ENCODE data around the gene CDH13. TPM values are rescaled to one million over a fixed set of nuclear protein-coding genes. Genes with fewer than 3 reads are reported as not detected.

The CDH13 gene
- total and polyA plus RNA-seq, 2 experiments from 2014 or later, result 1.2 to 1.5 TPM

DNA sequence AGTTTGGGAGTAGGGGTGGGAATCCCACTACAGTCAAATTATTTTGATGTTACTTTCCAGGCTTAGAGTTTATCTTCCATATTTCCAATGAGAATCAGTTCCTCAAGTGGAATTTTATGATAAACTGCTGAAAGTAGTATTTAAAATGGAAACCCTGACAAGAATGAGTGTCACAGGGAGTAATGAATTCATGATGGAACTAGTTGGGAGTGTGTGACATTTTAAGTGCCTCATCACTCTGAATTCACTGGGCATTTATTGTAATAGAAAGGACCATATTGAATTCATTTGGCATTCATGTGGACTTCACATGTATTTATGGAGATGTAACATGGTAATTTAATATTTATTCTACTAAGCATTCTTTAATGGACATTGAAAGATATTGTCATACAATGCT lies 320.9 kb downstream of the CDH13 start:
- no peak overlapping the region for H2AFZ ChIP-seq
- H3K4me3 ChIP-seq, result no peak overlapping the region
- H3K9me3 ChIP-seq (ENCODE audit: low read depth), result no peaks in the 10 kb centered on the region
- no peaks in the 10 kb centered on the region for H3K4me1 ChIP-seq (ENCODE audit: insufficient read depth)
- TF ChIP-seq, protein P1, sequence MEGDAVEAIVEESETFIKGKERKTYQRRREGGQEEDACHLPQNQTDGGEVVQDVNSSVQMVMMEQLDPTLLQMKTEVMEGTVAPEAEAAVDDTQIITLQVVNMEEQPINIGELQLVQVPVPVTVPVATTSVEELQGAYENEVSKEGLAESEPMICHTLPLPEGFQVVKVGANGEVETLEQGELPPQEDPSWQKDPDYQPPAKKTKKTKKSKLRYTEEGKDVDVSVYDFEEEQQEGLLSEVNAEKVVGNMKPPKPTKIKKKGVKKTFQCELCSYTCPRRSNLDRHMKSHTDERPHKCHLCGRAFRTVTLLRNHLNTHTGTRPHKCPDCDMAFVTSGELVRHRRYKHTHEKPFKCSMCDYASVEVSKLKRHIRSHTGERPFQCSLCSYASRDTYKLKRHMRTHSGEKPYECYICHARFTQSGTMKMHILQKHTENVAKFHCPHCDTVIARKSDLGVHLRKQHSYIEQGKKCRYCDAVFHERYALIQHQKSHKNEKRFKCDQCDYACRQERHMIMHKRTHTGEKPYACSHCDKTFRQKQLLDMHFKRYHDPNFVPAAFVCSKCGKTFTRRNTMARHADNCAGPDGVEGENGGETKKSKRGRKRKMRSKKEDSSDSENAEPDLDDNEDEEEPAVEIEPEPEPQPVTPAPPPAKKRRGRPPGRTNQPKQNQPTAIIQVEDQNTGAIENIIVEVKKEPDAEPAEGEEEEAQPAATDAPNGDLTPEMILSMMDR (IDR thresholded peaks at IDR 0.05; ENCODE audit: poor library complexity), result no peak
- no peak for TF ChIP-seq EZH2phosphoT487 (IDR thresholded peaks at IDR 0.05; ENCODE audit: low read depth, severe bottlenecking, unreplicated experiment)
- TF ChIP-seq EZH2 (IDR thresholded peaks at IDR 0.05; ENCODE audit: borderline replicate concordance), result no peak
- H3K9me2 ChIP-seq (replicated peaks; ENCODE audit: insufficient read depth), result no peaks in the 10 kb centered on the region
- no peaks in the 10 kb centered on the region for H3K79me2 ChIP-seq
- H3K4me2 ChIP-seq, result no peak overlapping the region
- H3K27ac ChIP-seq, result no peak overlapping the region
- H4K20me1 ChIP-seq (ENCODE audit: insufficient read depth, poor library complexity, severe bottlenecking), result no peaks in the 10 kb centered on the region
- no peaks in the 10 kb centered on the region for H3K27me3 ChIP-seq
- H3K36me3 ChIP-seq (replicated peaks; ENCODE audit: insufficient read depth, low read depth), result no peaks in the 10 kb centered on the region
- DNase-seq (ENCODE audit: low spot score), result no peak

DNA sequence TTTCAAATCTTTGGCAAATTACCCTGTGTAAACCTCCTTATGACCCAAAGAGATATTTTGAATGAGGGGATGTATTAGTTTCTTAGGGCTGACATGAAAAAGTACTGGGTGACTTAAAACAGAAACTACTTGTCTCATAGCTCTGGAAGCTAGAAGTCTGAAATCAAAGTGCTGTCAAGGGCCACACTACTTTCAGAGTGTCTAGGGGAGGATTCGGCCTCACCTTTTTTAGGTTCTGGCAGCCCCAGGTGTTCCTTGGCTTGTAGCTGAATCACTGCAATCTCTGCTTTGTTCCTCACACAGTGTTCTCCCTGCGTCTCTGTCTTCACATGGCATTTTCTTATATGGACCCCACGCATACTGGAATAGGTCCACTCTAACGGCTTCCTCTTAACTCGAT lies 322.2 kb downstream of the CDH13 start:
- Histone ChIP-seq H3K79me2 (no peaks in the 10 kb centered on the region), H2AFZ (no peak overlapping the region), H3K4me2 (no peak overlapping the region), H3K9me2 (replicated peaks; ENCODE audit: insufficient read depth) (no peaks in the 10 kb centered on the region), H3K27me3 (no peaks in the 10 kb centered on the region), H3K36me3 (replicated peaks; ENCODE audit: insufficient read depth, low read depth) (no peaks in the 10 kb centered on the region), H3K27ac (no peak overlapping the region), H4K20me1 (ENCODE audit: insufficient read depth, poor library complexity, severe bottlenecking) (no peaks in the 10 kb centered on the region), H3K9me3 (ENCODE audit: low read depth) (no peaks in the 10 kb centered on the region), H3K4me1 (ENCODE audit: insufficient read depth) (no peaks in the 10 kb centered on the region), H3K4me3 (no peak overlapping the region)
- 97% methylated on average over 5 of the region's 5 CpGs for WGBS (ENCODE audit: low lambda C conversion rate, missing lambda C conversion rate)
- no peak for DNase-seq (ENCODE audit: low spot score)
- TF ChIP-seq EZH2phosphoT487 (IDR thresholded peaks at IDR 0.05; ENCODE audit: low read depth, severe bottlenecking, unreplicated experiment) (no peak), EZH2 (IDR thresholded peaks at IDR 0.05; ENCODE audit: borderline replicate concordance) (no peak)
- TF ChIP-seq, protein P1 (IDR thresholded peaks at IDR 0.05; ENCODE audit: poor library complexity), result no peak

GRCh38 chr16:82953517-82953916 lies 326.7 kb downstream of the CDH13 start:
- no peak overlapping the region for H3K4me2 ChIP-seq
- 84% methylated on average over 2 of the region's 2 CpGs for WGBS (ENCODE audit: low lambda C conversion rate, missing lambda C conversion rate)
- H4K20me1 ChIP-seq (ENCODE audit: insufficient read depth, poor library complexity, severe bottlenecking), result no peaks in the 10 kb centered on the region
- H3K27ac ChIP-seq, result no peak overlapping the region
- no peaks in the 10 kb centered on the region for H3K27me3 ChIP-seq
- H2AFZ ChIP-seq, result no peak overlapping the region
- H3K79me2 ChIP-seq, result no peaks in the 10 kb centered on the region
- no peak for DNase-seq (ENCODE audit: low spot score)
- no peaks in the 10 kb centered on the region for H3K9me3 ChIP-seq (ENCODE audit: low read depth)
- H3K36me3 ChIP-seq (replicated peaks; ENCODE audit: insufficient read depth, low read depth), result no peaks in the 10 kb centered on the region
- H3K4me1 ChIP-seq (ENCODE audit: insufficient read depth), result no peaks in the 10 kb centered on the region
- no peak overlapping the region for H3K4me3 ChIP-seq
- no peak for TF ChIP-seq EZH2 (IDR thresholded peaks at IDR 0.05; ENCODE audit: borderline replicate concordance)
- TF ChIP-seq, protein P1 (IDR thresholded peaks at IDR 0.05; ENCODE audit: poor library complexity), result no peak
- no peak for TF ChIP-seq EZH2phosphoT487 (IDR thresholded peaks at IDR 0.05; ENCODE audit: low read depth, severe bottlenecking, unreplicated experiment)
- H3K9me2 ChIP-seq (replicated peaks; ENCODE audit: insufficient read depth), result no peaks in the 10 kb centered on the region

All from hepatocyte (in vitro differentiated cells).